HL-60 (cell line): Measurements from ENCODE around the gene GSTM2.

Experiments used
- CTCF ChIP-seq: IDR thresholded peaks from one replicate; pipeline ENCODE4 v1.5.1; 2011; ENCODE audit warnings: low read length, control low read depth, inconsistent platforms; ENCODE audit not compliant: insufficient read depth
- GABPA ChIP-seq: IDR thresholded peaks from 2 replicates; pipeline ENCODE4 v1.6.1; 2012; ENCODE audit warnings: low read depth
- POLR2AphosphoS5 ChIP-seq: IDR thresholded peaks from 2 replicates; pipeline ENCODE4 v1.6.1; 2012; ENCODE audit warnings: low read depth
- REST ChIP-seq: IDR thresholded peaks from 2 replicates; pipeline ENCODE4 v1.6.1; 2012; ENCODE audit warnings: low read depth; ENCODE audit not compliant: insufficient replicate concordance
- SPI1 ChIP-seq: IDR thresholded peaks from 2 replicates; pipeline ENCODE4 v1.6.1; 2012; ENCODE audit warnings: low read depth, mild to moderate bottlenecking, borderline replicate concordance

GRCh38 chr1:109630898-109631512 is 36.9 kb upstream of the GSTM2 start:
- no peak for TF ChIP-seq CTCF
- no peak for TF ChIP-seq GABPA
- no peak for TF ChIP-seq POLR2AphosphoS5
- TF ChIP-seq REST = no peak
- no peak for TF ChIP-seq SPI1
